MM.1S (cell line): ENCODE results near the gene HECW1.

Experiments
- CTCF ChIP-seq: fragments of 300-600 bp; sonication (generic); IDR thresholded peaks from 2 replicates; pipeline ENCODE4 v1.5.1; 2016; ENCODE audit warnings: antibody characterized with exemption, low read length, mixed read lengths
- EZH2 ChIP-seq: fragments of 300-600 bp; sonication (generic); optimal IDR thresholded peaks from 2 replicates; pipeline ENCODE3; 2017; ENCODE audit warnings: low read depth, mild to moderate bottlenecking, antibody characterized with exemption, low read length, mixed read lengths

GRCh38 chr7:43408981-43409380 lies 296.5 kb downstream of the HECW1 start:
- no peak for TF ChIP-seq EZH2
- TF ChIP-seq CTCF, result no peak
